HepG2 (cell line): ENCODE data around the gene ERC1. TPM values are rescaled to one million over a fixed set of nuclear protein-coding genes. Genes with fewer than 3 reads are reported as not detected.

ENCODE experiments used
- ATAC-seq: fragments of 200-7000 bp; cut with Tn5 transposase; 3 replicates; pipeline ENCODE4 v1.9.1; 2020; ENCODE audit warnings: mild to moderate bottlenecking, moderate library complexity
- BruUV-seq: library from RNA; stranded (reverse); fragments of 400-500 nt; replicated peaks from 2 replicates; lab custom pipeline; 2021; lab: Mats Ljungman, UMichigan
- CTCF ChIA-PET: fragments of 300-600 bp; formaldehyde crosslinking; extraction: SDS; loops from one replicate; lab custom pipeline; 2021; ENCODE audit warnings: low total read pairs, inconsistent platforms, low intra/inter-chr PET ratio; lab: Yijun Ruan, JAX
- POLR2A ChIA-PET: fragments of 350-600 bp; sonication (Branson Sonifier 250); formaldehyde crosslinking; loops from one replicate; lab custom pipeline; 2020; ENCODE audit warnings: antibody characterized with exemption, inconsistent platforms; lab: Yijun Ruan, JAX
- DNase-seq: peaks from one replicate; pipeline ENCODE4 v3.0.0-alpha.2; 2015; ENCODE audit warnings: low spot score
- FAIRE-seq: peaks from 3 replicates; lab custom pipeline; 2011; peaks lifted over from hg19 to GRCh38; lab: Jason Lieb, UNC
- H2AFZ ChIP-seq: one replicate; pipeline ENCODE4 v1.6.1; 2011; ENCODE audit warnings: low read length, inconsistent platforms
- H3K27ac ChIP-seq: fragments of 300-600 bp; 3 replicates; pipeline ENCODE4 v1.8.0; 2011; ENCODE audit warnings: mixed run types, mild to moderate bottlenecking, mixed read lengths, low read length, inconsistent platforms; ENCODE audit not compliant: insufficient read depth; ENCODE audit errors: extremely low read length
- H3K27me3 ChIP-seq, 2 experiments: fragments of 200-600 bp in 1 of 2; 2 replicates in 1 of 2; 3 replicates in 1 of 2; pipeline versions ENCODE4 v1.6.0 to v1.8.0; 2011; ENCODE audit warnings: low read length in 2 of 2, mild to moderate bottlenecking in 2 of 2, moderate library complexity in 2 of 2, inconsistent platforms in 1 of 2; ENCODE audit not compliant: insufficient read depth in 2 of 2, control insufficient read depth in 1 of 2
- H3K36me3 ChIP-seq, 2 experiments: fragments of 200-600 bp in 1 of 2; replicated peaks in 1 of 2; 2 replicates in 1 of 2; 3 replicates in 1 of 2; pipeline versions ENCODE4 v1.5.1 to v1.8.0; 2011; ENCODE audit warnings: low read length in 2 of 2, inconsistent platforms in 1 of 2; ENCODE audit not compliant: insufficient read depth in 2 of 2, control insufficient read depth in 1 of 2
- H3K4me1 ChIP-seq: 2 replicates; pipeline ENCODE4 v1.5.1; 2012; ENCODE audit warnings: low read length, inconsistent platforms; ENCODE audit not compliant: insufficient read depth
- H3K4me2 ChIP-seq: 2 replicates; pipeline ENCODE4 v1.6.0; 2011; ENCODE audit warnings: low read depth, low read length, inconsistent platforms
- H3K4me3 ChIP-seq, 3 experiments: fragments of 200-600 bp in 1 of 3; sonication (generic), shearing (Covaris generic) in 1 of 3; replicated peaks in 1 of 3; 2 replicates each; pipeline ENCODE4 v1.5.1; 2011 to 2016; ENCODE audit warnings: low read length in 3 of 3, inconsistent platforms in 2 of 3, low read depth in 2 of 3, mild to moderate bottlenecking in 2 of 3, control low read depth in 1 of 3, mixed read lengths in 1 of 3; ENCODE audit not compliant: insufficient read depth in 1 of 3
- H3K79me2 ChIP-seq: one replicate; pipeline ENCODE4 v1.6.1; 2011; ENCODE audit warnings: low read length, inconsistent platforms; ENCODE audit not compliant: insufficient read depth
- H3K9ac ChIP-seq: 2 replicates; pipeline ENCODE4 v1.6.0; 2011; ENCODE audit warnings: mild to moderate bottlenecking, low read depth, low read length, inconsistent platforms; ENCODE audit not compliant: insufficient read depth
- H3K9me3 ChIP-seq: 2 replicates; pipeline ENCODE4 v1.5.1; 2012; ENCODE audit warnings: mild to moderate bottlenecking, low read length
- H4K20me1 ChIP-seq: 2 replicates; pipeline ENCODE4 v1.6.0; 2011; ENCODE audit warnings: inconsistent platforms, mild to moderate bottlenecking, low read length, moderate library complexity; ENCODE audit not compliant: insufficient read depth
- ATF1 ChIP-seq: IDR thresholded peaks from 2 replicates; pipeline ENCODE4 v1.6.1; 2016; ENCODE audit warnings: mild to moderate bottlenecking, control low read depth
- BATF2 ChIP-seq: sonication (generic); formaldehyde crosslinking; IDR thresholded peaks from 2 replicates; pipeline ENCODE4 v1.8.0; 2022; ENCODE audit warnings: mild to moderate bottlenecking, missing genetic modification reagents, moderate library complexity
- EZH2 ChIP-seq: conservative IDR thresholded peaks from 2 replicates; pipeline ENCODE4 v1.6.1; 2012; ENCODE audit warnings: mild to moderate bottlenecking, low read depth, low read length, moderate library complexity
- GPN1 ChIP-seq: sonication (generic); formaldehyde crosslinking; IDR thresholded peaks from 2 replicates; pipeline ENCODE4 v1.5.1; 2020; ENCODE audit warnings: missing genetic modification reagents, borderline replicate concordance
- HNRNPL ChIP-seq: fragments of 200-400 bp; formaldehyde crosslinking; IDR thresholded peaks from 2 replicates; pipeline ENCODE4 v1.6.1; 2017; ENCODE audit warnings: mild to moderate bottlenecking, low read depth, low read length
- SRSF1 ChIP-seq: fragments of 200-400 bp; formaldehyde crosslinking; optimal IDR thresholded peaks from 2 replicates; pipeline ENCODE3; 2017; ENCODE audit warnings: mild to moderate bottlenecking, low read depth, low read length, moderate library complexity
- TRAFD1 ChIP-seq: sonication (generic); formaldehyde crosslinking; IDR thresholded peaks from 2 replicates; pipeline ENCODE4 v1.5.1; 2020; ENCODE audit warnings: missing genetic modification reagents, mild to moderate bottlenecking, borderline replicate concordance
- WIZ ChIP-seq: sonication (generic); formaldehyde crosslinking; IDR thresholded peaks from 2 replicates; pipeline ENCODE4 v1.5.1; 2020; ENCODE audit warnings: mild to moderate bottlenecking, missing genetic modification reagents
- ZNF205 ChIP-seq: IDR thresholded peaks from 2 replicates; pipeline ENCODE4 v1.6.1; 2018; ENCODE audit warnings: missing biosample characterization, missing genetic modification reagents
- ZNF414 ChIP-seq: sonication (generic); formaldehyde crosslinking; IDR thresholded peaks from 2 replicates; pipeline ENCODE4 v1.5.0; 2020; ENCODE audit warnings: missing genetic modification reagents
- ZNF615 ChIP-seq: sonication (generic); formaldehyde crosslinking; IDR thresholded peaks from 2 replicates; pipeline ENCODE4 v1.5.0; 2020; ENCODE audit warnings: mild to moderate bottlenecking, missing genetic modification reagents, borderline replicate concordance
- WGBS: methylation state at CpG from one replicate; pipeline ENCODE4 v1.1.6; 2017; ENCODE audit warnings: low lambda C conversion rate; 5-methylcytosine and 5-hydroxymethylcytosine counted together
- in situ Hi-C: cut with HindIII; loops from 2 replicates; pipeline ENCODE4 v1.10.0; 2017; ENCODE audit warnings: low pct_unique_long_range_greater_than_20kb; ENCODE audit not compliant: extremely low pct_ligation_motif_present
- intact Hi-C: fragments of 100-400 bp; cut with micrococcal nuclease; formaldehyde crosslinking; loops from one replicate; pipeline ENCODE4 v1.10.0; 2022; ENCODE audit not compliant: unreplicated experiment
- polyA plus RNA-seq, 8 experiments: library from polyadenylated mRNA; depleted of rRNA in 3 of 8; stranded (reverse) in 7 of 8; unstranded in 1 of 8; fragments of >200 nt; fragmentation: Illumina TruSeq in 4 of 8; extraction: Trizol in 4 of 8; gene quantifications; 2 replicates each; pipeline versions ENCODE4 v1.2.1 to v1.2.3, GENCODE V29; 2011 to 2016; ENCODE audit warnings: low read depth in 4 of 8, missing spikeins in 1 of 8, mixed read lengths in 1 of 8; ENCODE audit not compliant: insufficient read depth in 1 of 8
- total RNA-seq, 5 experiments: library from RNA; depleted of rRNA; stranded (reverse); fragments of >200 nt; fragmentation: Illumina TruSeq; extraction: Trizol; gene quantifications; 2 replicates each; pipeline ENCODE4 v1.2.3, GENCODE V29; 2016; ENCODE audit warnings: low read depth in 1 of 5

The ERC1 gene
- total and polyA plus RNA-seq, 2 of the 13 experiments (the other 11 are each of a cell fraction or from before 2014, with no cell fraction given) = 6.1 to 12.4 TPM

GRCh38 chr12:1398673-1399072 lies 407.6 kb downstream of the ERC1 start:
- in situ Hi-C loops = no loop called here
- no peak overlapping the region for H2AFZ ChIP-seq
- no peaks in the 10 kb centered on the region; the same call in 1 of the 2 replicates for H4K20me1 ChIP-seq
- WGBS = 97% methylated on average over 3 of the region's 3 CpGs
- H3K27ac ChIP-seq = no peak overlapping the region
- H3K9ac ChIP-seq = no peak overlapping the region
- intact Hi-C loops = no loop called here
- no peak for FAIRE-seq
- H3K79me2 ChIP-seq = no peaks in the 10 kb centered on the region
- no peak for DNase-seq
- no peak overlapping the region for H3K4me2 ChIP-seq
- no peak for ATAC-seq
- H3K36me3 ChIP-seq = no peaks in the 10 kb centered on the region
- no peaks in the 10 kb centered on the region for H3K4me1 ChIP-seq
- no peak overlapping the region for H3K4me3 ChIP-seq
- ChIA-PET POLR2A (no interaction called here), CTCF (no interaction called here)
- TF ChIP-seq WIZ (CRISPR knock-in tag) (no peak), HNRNPL (no peak), ATF1 (CRISPR knock-in tag) (no peak), TRAFD1 (CRISPR knock-in tag) (no peak)
- H3K9me3 ChIP-seq = no peaks in the 10 kb centered on the region
- H3K27me3 ChIP-seq = no peaks in the 10 kb centered on the region
- BruUV-seq = no TSS peak

DNA sequence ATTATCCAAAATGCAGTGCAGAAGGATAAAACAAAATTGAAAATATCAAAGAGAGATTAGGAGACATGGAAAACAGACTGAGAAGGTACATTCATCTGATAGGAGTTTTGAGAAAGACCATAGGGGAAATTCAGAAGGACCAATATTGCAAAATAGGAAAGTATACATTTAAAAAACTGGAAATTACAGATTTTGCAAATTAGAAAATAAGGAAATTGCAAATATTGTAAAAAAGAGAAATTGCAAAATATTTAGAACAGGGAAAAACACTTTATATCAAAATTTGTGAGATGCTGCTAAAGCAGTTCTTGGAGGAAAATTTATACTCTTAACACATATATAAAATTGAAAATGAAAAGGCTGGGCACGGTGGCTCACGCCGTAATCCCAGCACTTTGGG lies 410.9 kb downstream of the ERC1 start:
- DNase-seq (no peak), FAIRE-seq (no peak), ATAC-seq (no peak)
- intact Hi-C loops (no loop called here), in situ Hi-C loops (no loop called here)
- no TSS peak for BruUV-seq
- 94% methylated on average over 3 of the region's 3 CpGs for WGBS
- Histone ChIP-seq H3K4me3 (no peak overlapping the region), H4K20me1 (no peaks in the 10 kb centered on the region), H3K4me1 (no peaks in the 10 kb centered on the region), H3K9me3 (no peaks in the 10 kb centered on the region), H3K9ac (no peak overlapping the region), H3K36me3 (no peaks in the 10 kb centered on the region), H3K79me2 (no peaks in the 10 kb centered on the region), H3K27ac (no peak overlapping the region), H2AFZ (no peak overlapping the region), H3K4me2 (no peak overlapping the region), H3K27me3 (no peaks in the 10 kb centered on the region)
- TF ChIP-seq SRSF1 (no peak), ZNF414 (CRISPR knock-in tag) (no peak), ZNF615 (CRISPR knock-in tag) (no peak), BATF2 (CRISPR knock-in tag) (no peak), ZNF205 (CRISPR knock-in tag) (no peak), GPN1 (CRISPR knock-in tag) (no peak), EZH2 (no peak)
- CTCF ChIA-PET = no interaction called here
- POLR2A ChIA-PET = no interaction called here
